H1 (cell line): Measurements from ENCODE around the gene NAGLU. TPM values are rescaled to one million over a fixed set of nuclear protein-coding genes. Genes with fewer than 3 reads are reported as not detected.

ENCODE experiments used
- CTCF ChIA-PET: fragments of 300-600 bp; sonication (Branson Sonifier 250); formaldehyde crosslinking; loops from one replicate; lab custom pipeline; 2021; ENCODE audit not compliant: partially characterized antibody; lab: Charles Lee
- POLR2A ChIA-PET: fragments of 300-600 bp; sonication (Branson Sonifier 250); formaldehyde crosslinking; loops from one replicate; lab custom pipeline; 2021; ENCODE audit warnings: inconsistent platforms; ENCODE audit not compliant: partially characterized antibody; lab: Charles Lee
- DNase-seq, 2 experiments: peaks; one replicate each; pipeline versions ENCODE4 v3.0.0 to v3.0.0-alpha.2; 2010 to 2022; ENCODE audit warnings: low spot score in 2 of 2, low read depth in 1 of 2, mixed read lengths in 1 of 2
- FAIRE-seq: peaks from 2 replicates; lab custom pipeline; 2011; peaks lifted over from hg19 to GRCh38; lab: Jason Lieb, UNC
- H2AFZ ChIP-seq: 2 replicates; pipeline ENCODE4 v1.8.1; 2012; ENCODE audit warnings: low read length, inconsistent platforms
- H2AK5ac ChIP-seq: 2 replicates; pipeline ENCODE4 v1.6.1; 2013; ENCODE audit warnings: low read depth, low read length
- H2BK120ac ChIP-seq: replicated peaks from 2 replicates; pipeline ENCODE3; 2013; ENCODE audit warnings: low read depth, low read length, inconsistent platforms
- H2BK12ac ChIP-seq: 2 replicates; pipeline ENCODE4 v1.6.1; 2013; ENCODE audit warnings: low read depth, low read length
- H2BK15ac ChIP-seq: 2 replicates; pipeline ENCODE4 v1.6.1; 2013; ENCODE audit warnings: low read length
- H2BK20ac ChIP-seq: 2 replicates; pipeline ENCODE4 v1.6.1; 2013; ENCODE audit warnings: low read length
- H2BK5ac ChIP-seq: 2 replicates; pipeline ENCODE4 v1.6.1; 2013; ENCODE audit warnings: low read depth, low read length
- H3K14ac ChIP-seq: 2 replicates; pipeline ENCODE4 v1.6.1; 2013; ENCODE audit warnings: inconsistent platforms; ENCODE audit not compliant: insufficient read length
- H3K18ac ChIP-seq: 2 replicates; pipeline ENCODE4 v1.6.1; 2013; ENCODE audit warnings: low read length; ENCODE audit errors: extremely low read depth
- H3K23ac ChIP-seq: 2 replicates; pipeline ENCODE4 v1.6.1; 2013; ENCODE audit warnings: inconsistent platforms; ENCODE audit not compliant: insufficient read length
- H3K23me2 ChIP-seq: 2 replicates; pipeline ENCODE4 v1.6.1; 2013; ENCODE audit warnings: low read depth, low read length
- H3K27ac ChIP-seq: 2 replicates; pipeline ENCODE4 v1.6.1; 2011; ENCODE audit warnings: low read depth, low read length, inconsistent platforms
- H3K27me3 ChIP-seq, 4 experiments: replicated peaks in 1 of 4; 1 replicate in 1 of 4; 2 replicates in 3 of 4; pipeline versions ENCODE4 v1.6.1 to v1.8.1; 2011 to 2013; ENCODE audit warnings: low read length in 3 of 4, mild to moderate bottlenecking in 3 of 4, inconsistent platforms in 2 of 4, mixed read lengths in 2 of 4, moderate library complexity in 1 of 4; ENCODE audit not compliant: control insufficient read depth in 3 of 4, insufficient read depth in 3 of 4; ENCODE audit errors: extremely low read depth in 1 of 4
- H3K36me3 ChIP-seq, 4 experiments: 2 replicates each; pipeline versions ENCODE4 v1.6.1 to v1.8.1; 2011 to 2013; ENCODE audit warnings: mild to moderate bottlenecking in 4 of 4, low read length in 3 of 4, moderate library complexity in 2 of 4, control low read depth in 1 of 4, inconsistent platforms in 1 of 4; ENCODE audit not compliant: insufficient read depth in 4 of 4, control insufficient read depth in 2 of 4
- H3K4ac ChIP-seq: replicated peaks from 2 replicates; pipeline ENCODE3; 2013; ENCODE audit warnings: low read length, low read depth, mixed read lengths, inconsistent platforms; ENCODE audit not compliant: insufficient read length
- H3K4me1 ChIP-seq, 4 experiments: replicated peaks in 1 of 4; 1 replicate in 1 of 4; 2 replicates in 3 of 4; pipeline versions ENCODE4 v1.6.1 to v1.8.1; 2011 to 2013; ENCODE audit warnings: low read length in 3 of 4, inconsistent platforms in 2 of 4, mixed read lengths in 1 of 4; ENCODE audit not compliant: insufficient read depth in 4 of 4, control insufficient read depth in 3 of 4
- H3K4me2 ChIP-seq, 2 experiments: 2 replicates each; pipeline versions ENCODE4 v1.6.1 to v1.8.1; 2011 to 2013; ENCODE audit warnings: low read depth in 2 of 2, low read length in 2 of 2, control low read depth in 1 of 2, inconsistent platforms in 1 of 2, mild to moderate bottlenecking in 1 of 2; ENCODE audit not compliant: insufficient read depth in 1 of 2
- H3K4me3 ChIP-seq, 4 experiments: fragments of 200-600, 300-600 bp in 1 of 4; sonication (generic), shearing (Covaris generic), sonication (Bioruptor Twin) in 1 of 4; 2 replicates each; pipeline versions ENCODE4 v1.5.1 to v1.8.1; 2011 to 2016; ENCODE audit warnings: low read length in 4 of 4, low read depth in 3 of 4, control low read depth in 2 of 4, inconsistent platforms in 2 of 4, mild to moderate bottlenecking in 2 of 4, mixed read lengths in 1 of 4, moderate library complexity in 1 of 4; ENCODE audit not compliant: insufficient read depth in 2 of 4; ENCODE audit errors: extremely low read depth in 1 of 4
- H3K56ac ChIP-seq: replicated peaks from 2 replicates; pipeline ENCODE3; 2013; ENCODE audit warnings: low read depth, mild to moderate bottlenecking, mixed read lengths, low read length, inconsistent platforms; ENCODE audit not compliant: insufficient read length
- H3K79me1 ChIP-seq: 2 replicates; pipeline ENCODE4 v1.6.1; 2013; ENCODE audit warnings: low read depth, low read length, control low read depth
- H3K79me2 ChIP-seq, 2 experiments: 2 replicates each; pipeline versions ENCODE4 v1.6.1 to v1.8.1; 2012 to 2013; ENCODE audit warnings: low read length in 2 of 2, mild to moderate bottlenecking in 2 of 2, inconsistent platforms in 1 of 2; ENCODE audit not compliant: insufficient read depth in 2 of 2, control insufficient read depth in 1 of 2
- H3K9ac ChIP-seq, 4 experiments: replicated peaks in 1 of 4; 1 replicate in 1 of 4; 2 replicates in 3 of 4; pipeline versions ENCODE4 v1.6.1 to v1.8.1; 2011 to 2013; ENCODE audit warnings: low read depth in 3 of 4, low read length in 3 of 4, control low read depth in 2 of 4, mild to moderate bottlenecking in 2 of 4, moderate library complexity in 2 of 4, inconsistent platforms in 1 of 4; ENCODE audit errors: extremely low read depth in 1 of 4
- H3K9me3 ChIP-seq, 2 experiments: 2 replicates each; pipeline versions ENCODE4 v1.6.1 to v1.8.1; 2012 to 2013; ENCODE audit warnings: mild to moderate bottlenecking in 2 of 2, moderate library complexity in 2 of 2, control low read depth in 1 of 2, inconsistent platforms in 1 of 2, low read depth in 1 of 2, low read length in 1 of 2, mixed read lengths in 1 of 2; ENCODE audit not compliant: insufficient read depth in 2 of 2
- H4K20me1 ChIP-seq, 2 experiments: replicated peaks in 1 of 2; 2 replicates each; pipeline versions ENCODE3 to v1.8.1; 2011 to 2013; ENCODE audit warnings: inconsistent platforms in 2 of 2, low read length in 2 of 2, mild to moderate bottlenecking in 1 of 2; ENCODE audit not compliant: insufficient read depth in 2 of 2, control insufficient read depth in 1 of 2
- H4K5ac ChIP-seq: 2 replicates; pipeline ENCODE4 v1.6.1; 2013; ENCODE audit warnings: low read length, low read depth, mixed read lengths, inconsistent platforms; ENCODE audit not compliant: insufficient read length
- H4K8ac ChIP-seq: 2 replicates; pipeline ENCODE4 v1.8.0; 2013; ENCODE audit warnings: mild to moderate bottlenecking, moderate library complexity, low read length, inconsistent platforms; ENCODE audit not compliant: insufficient read depth; ENCODE audit errors: extremely low read depth
- H4K91ac ChIP-seq: replicated peaks from 2 replicates; pipeline ENCODE3; 2013; ENCODE audit warnings: low read length, mixed read lengths, inconsistent platforms; ENCODE audit not compliant: insufficient read length
- CEBPB ChIP-seq: IDR thresholded peaks from 2 replicates; pipeline ENCODE4 v1.6.1; 2012; ENCODE audit warnings: low read depth, low read length
- CREB1 ChIP-seq: IDR thresholded peaks from 2 replicates; pipeline ENCODE4 v1.6.1; 2012; ENCODE audit warnings: inconsistent platforms
- POLR2AphosphoS5 ChIP-seq: IDR thresholded peaks from 2 replicates; pipeline ENCODE4 v1.6.1; 2011; ENCODE audit warnings: low read depth, low read length
- RFX5 ChIP-seq: IDR thresholded peaks from 2 replicates; pipeline ENCODE4 v1.6.1; 2011; ENCODE audit warnings: low read depth, low read length, improper control_type of control experiment, borderline replicate concordance
- WGBS, 2 experiments: shearing (Covaris generic) in 1 of 2; methylation state at CpG; one replicate each; pipeline versions ENCODE4 v1.1.6 to v1.1.7; 2013 to 2015; ENCODE audit warnings: low lambda C conversion rate in 2 of 2, mixed read lengths in 2 of 2, inconsistent platforms in 1 of 2, low coverage in 1 of 2, missing lambda C conversion rate in 1 of 2; ENCODE audit not compliant: insufficient replicate concordance in 2 of 2, insufficient coverage in 1 of 2, insufficient read length in 1 of 2; ENCODE audit errors: extremely low coverage in 1 of 2, missing lambda C conversion rate in 1 of 2; 5-methylcytosine and 5-hydroxymethylcytosine counted together
- polyA plus RNA-seq, 7 experiments: library from polyadenylated mRNA; depleted of rRNA in 3 of 7; stranded (reverse) in 5 of 7; unstranded in 2 of 7; fragments of >200 nt in 5 of 7; fragments of 200-250 nt in 2 of 7; gene quantifications; 1 replicate in 5 of 7; 2 replicates in 1 of 7; 4 replicates in 1 of 7; pipeline versions ENCODE4 v1.2.1 to v1.2.3, GENCODE V29; 2011 to 2013; ENCODE audit warnings: missing spikeins in 2 of 7, mixed read lengths in 2 of 7
- total RNA-seq: library from RNA; stranded (reverse); fragmentation: NEBNext Ultra II Directional; extraction: Animal tissue kit (Norgen Biotek cat#: 25700); gene quantifications from 2 replicates; pipeline ENCODE4 v1.2.1, GENCODE V29; 2021

The NAGLU gene
- total and polyA plus RNA-seq, 2 of the 8 experiments (the other 6 are each of a cell fraction or from before 2014, with no cell fraction given), result 21.3 to 21.6 TPM

DNA sequence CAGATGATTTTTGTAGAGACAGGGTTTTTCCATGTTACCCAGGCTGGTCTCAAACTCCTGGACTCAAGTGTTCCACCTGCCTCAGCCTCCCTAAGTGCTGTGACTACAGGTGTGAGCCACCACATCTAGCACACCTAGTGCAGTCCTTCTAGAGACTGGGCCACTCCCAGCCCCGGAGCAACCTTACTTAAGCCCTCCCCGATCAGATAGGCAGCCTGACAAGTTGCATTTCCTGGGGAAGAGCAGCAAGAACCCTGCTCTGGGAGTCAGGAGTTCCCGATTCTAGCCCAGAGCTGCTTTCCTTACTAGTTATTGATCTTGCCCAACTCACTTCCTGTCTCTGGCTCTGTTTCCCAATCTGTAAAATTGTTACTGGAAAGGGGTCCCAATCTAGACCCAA is 7.0 kb upstream of the NAGLU start:
- FAIRE-seq (no peak), DNase-seq (no peak)
- TF ChIP-seq POLR2AphosphoS5, result no peak
- no peak for TF ChIP-seq CEBPB
- TF ChIP-seq RFX5, result no peak
- no peak for TF ChIP-seq CREB1
- H2BK120ac ChIP-seq, result no peak overlapping the region
- H3K4me2 ChIP-seq, result no peak overlapping the region
- no peaks in the 10 kb centered on the region for H3K79me1 ChIP-seq
- no peak overlapping the region for H3K14ac ChIP-seq
- H3K27me3 ChIP-seq, result peaks cover 0 to 6% (median 0%) of the 10 kb centered on the region in 4 experiments; a peak in 3 of 7 replicates
- POLR2A ChIA-PET, result no interaction called here
- no peak overlapping the region for H3K27ac ChIP-seq
- H2AK5ac ChIP-seq, result no peak overlapping the region
- H3K18ac ChIP-seq, result no peak overlapping the region
- no peak overlapping the region for H3K9ac ChIP-seq
- no peak overlapping the region for H3K4ac ChIP-seq
- H3K23me2 ChIP-seq, result no peaks in the 10 kb centered on the region; the same call in 1 of the 2 replicates
- no peaks in the 10 kb centered on the region for H3K9me3 ChIP-seq
- H3K4me3 ChIP-seq, result no peak overlapping the region
- H3K79me2 ChIP-seq, result no peaks in the 10 kb centered on the region
- CTCF ChIA-PET, result interaction anchor here (0.7 to 6.3 kb wide), 6 partner anchors 10 to 425 kb away, joined by 3 to 69 read pairs (median 3); no protein-coding TSS in a partner anchor
- H4K5ac ChIP-seq, result no peak overlapping the region
- H3K4me1 ChIP-seq, result no peaks in the 10 kb centered on the region
- 86% methylated on average over 3 of the region's 3 CpGs; no CpG with 5 or more reads in 1 of the 2 experiments for WGBS, 2 experiments
- H4K91ac ChIP-seq, result no peak overlapping the region
- no peak overlapping the region for H3K56ac ChIP-seq
- H4K20me1 ChIP-seq, result no peaks in the 10 kb centered on the region
- H3K23ac ChIP-seq, result no peak overlapping the region
- H2BK12ac ChIP-seq, result no peak overlapping the region
- H2AFZ ChIP-seq, result no peak overlapping the region
- H4K8ac ChIP-seq, result no peak overlapping the region
- no peak overlapping the region for H2BK20ac ChIP-seq
- no peak overlapping the region for H2BK5ac ChIP-seq
- H2BK15ac ChIP-seq, result no peak overlapping the region
- no peaks in the 10 kb centered on the region for H3K36me3 ChIP-seq
